Right lobe of liver (tissue), 6 donors: ENCODE data around the gene MAGIX. TPM values are rescaled to one million over a fixed set of nuclear protein-coding genes. Genes with fewer than 3 reads are reported as not detected.

Experiments
- ATAC-seq, 4 donors: fragments of 200-7000 bp; cut with Tn5 transposase; one replicate each; pipeline ENCODE4 v1.9.1; 2020; ENCODE audit warnings: mild to moderate bottlenecking in 4 of 4, moderate library complexity in 4 of 4
- DNase-seq, 3 donors: peaks; one replicate each; pipeline ENCODE4 v3.0.0-alpha.2; 2020
- H3K27ac ChIP-seq, 3 donors: fragments of 200-600 bp; one replicate each; pipeline ENCODE4 v1.8.0; 2022
- H3K27me3 ChIP-seq, 2 donors: fragments of 200-600 bp; one replicate each; pipeline ENCODE4 v1.8.0; 2022
- H3K36me3 ChIP-seq, 4 donors: fragments of 200-600 bp; sonication (generic) in 1 of 4; one replicate each; pipeline versions ENCODE4 v1.5.1 to v1.8.0; 2017 to 2022; ENCODE audit warnings: control low read depth in 1 of 4
- H3K4me1 ChIP-seq, 4 donors: fragments of 200-600 bp; sonication (generic) in 1 of 4; one replicate each; pipeline versions ENCODE4 v1.5.1 to v1.8.0; 2017 to 2022; ENCODE audit warnings: control low read depth in 1 of 4
- H3K4me3 ChIP-seq, 3 donors: fragments of 200-600 bp; one replicate each; pipeline ENCODE4 v1.8.0; 2022
- H3K9me3 ChIP-seq, 4 donors: fragments of 200-600 bp; sonication (generic) in 1 of 4; one replicate each; pipeline versions ENCODE4 v1.5.1 to v1.8.0; 2017 to 2022; ENCODE audit warnings: control low read depth in 1 of 4
- CTCF ChIP-seq, 4 donors: fragments of 200-600 bp in 3 of 4; fragments of 450-650 bp in 1 of 4; IDR thresholded peaks; one replicate each; pipeline versions ENCODE4 v1.5.1 to v1.8.0; 2016 to 2022; ENCODE audit warnings: antibody characterized with exemption in 4 of 4, mild to moderate bottlenecking in 2 of 4
- POLR2A ChIP-seq: fragments of 450-650 bp; IDR thresholded peaks from one replicate; pipeline ENCODE4 v1.6.1; 2017; ENCODE audit warnings: antibody characterized with exemption, mild to moderate bottlenecking
- WGBS: methylation state at CpG from one replicate; pipeline ENCODE4 v1.1.6; 2018; ENCODE audit warnings: low coverage, low lambda C conversion rate; ENCODE audit not compliant: insufficient coverage; ENCODE audit errors: missing lambda C conversion rate; 5-methylcytosine and 5-hydroxymethylcytosine counted together
- intact Hi-C, 2 donors: fragments of 100-400 bp; cut with DNase I; formaldehyde crosslinking; loops; one replicate each; pipeline versions ENCODE4 v1.11.2 to v1.14.1; 2022
- long read RNA-seq: library from polyadenylated mRNA; unstranded; transcript quantifications from one replicate; pipeline ENCODE4 v2.0.0, GENCODE V29; 2019
- total RNA-seq, 6 experiments: library from RNA; depleted of rRNA in 2 of 6; stranded (reverse); fragments of >200 nt in 2 of 6; fragmentation: NEBNext Ultra II Directional in 3 of 6; extraction: Animal tissue kit (Norgen Biotek cat#: 25700) in 3 of 6; gene quantifications; one replicate each; pipeline versions ENCODE4 v1.1.0 to v1.2.4, GENCODE V29; 2016 to 2023
- donor health status: DM: no; HTN: yes; CAD: no.
- donor health status: DM: no; HTN: no; CAD: no.
- donor health status: DM: no; HTN: no; CAD: no.
- donor health status: DM: no; HTN: yes; CAD: no.
- donor health status: DM: no; HTN: yes; CAD: no.

The MAGIX gene
- 10 to 100 TPM in 4 of 6 experiments, 1 to 10 TPM in 2; 8.8 to 24.0 (median 18.4) TPM for total RNA-seq
- long read RNA-seq, partial matches to known transcripts = 0 of 1 reads
- long read RNA-seq, other reads (novel, unspliced or antisense) = 1 of 1 reads

DNA sequence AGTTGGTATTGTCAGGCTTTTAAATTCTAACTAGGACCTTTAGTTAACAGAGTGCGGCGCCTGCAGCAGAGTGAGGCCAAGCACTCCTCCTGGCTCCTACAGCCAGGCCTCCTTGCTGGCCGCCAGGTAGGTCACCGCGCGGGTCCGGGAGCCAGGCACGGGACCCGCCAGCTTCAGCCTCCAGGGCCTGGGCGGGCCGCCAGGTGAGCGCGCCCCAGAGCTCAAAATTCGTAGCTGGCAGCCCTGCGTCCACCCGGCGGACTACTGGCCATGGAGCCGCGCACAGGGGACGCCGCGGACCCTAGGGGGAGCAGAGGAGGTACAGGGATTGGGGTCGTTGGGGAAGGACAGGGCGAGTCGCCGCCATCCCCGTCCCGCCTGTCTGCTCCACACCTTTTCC is at the start of gene MAGIX:
MAGIX (plus strand) TSS at position 139 of the 400 bp plus-strand sequence; CDS start at position 271, 132 bp downstream.
- WGBS = 26% methylated on average over 3 of the region's 28 CpGs
- Histone ChIP-seq H3K4me1 (peaks cover 0 to 11% (median 4%) of the 10 kb centered on the region in 4 donors), H3K27ac (peak within 1 kb of the TSS; percentile 71 to 87 (median 81)), H3K27me3 (no peaks in the 10 kb centered on the region), H3K36me3 (no peaks in the 10 kb centered on the region), H3K9me3 (no peaks in the 10 kb centered on the region), H3K4me3 (peak within 1 kb of the TSS; percentile 23 to 50 (median 50))
- TF ChIP-seq POLR2A (no peak), CTCF (IDR thresholded peaks at IDR 0.05) (peak in 1 of 4 donors; percentile 2)
- intact Hi-C loops = no loop called here
- peak; percentile 25 to 60 (median 43) for ATAC-seq
- DNase-seq = peak; percentile 55 to 82 (median 80)

DNA sequence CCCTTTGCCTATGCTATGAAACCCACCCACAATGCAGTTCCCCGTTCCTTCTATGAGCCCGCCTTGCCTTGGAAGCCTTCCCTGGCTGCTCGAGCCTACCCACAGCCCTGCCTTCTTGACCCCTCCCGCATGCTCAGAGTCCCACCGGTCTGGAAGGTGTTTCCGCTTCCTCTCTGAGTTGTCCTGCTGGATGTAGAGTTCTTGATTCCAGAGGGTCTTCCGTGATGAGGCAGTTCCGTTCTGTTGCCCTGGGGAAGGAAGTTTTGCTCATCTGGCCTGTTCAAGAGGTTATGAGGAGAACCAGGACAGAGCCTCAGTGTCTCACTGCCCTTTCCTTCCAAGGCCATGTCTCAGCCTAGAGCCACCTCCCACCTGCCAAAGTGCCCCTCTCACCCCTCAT is 46.5 kb upstream of the MAGIX start:
- no peak for TF ChIP-seq CTCF (IDR thresholded peaks at IDR 0.05)
- no peak for TF ChIP-seq POLR2A
- H3K27ac ChIP-seq = no peak overlapping the region
- H3K4me1 ChIP-seq = no peaks in the 10 kb centered on the region
- intact Hi-C loops = no loop called here
- no peak overlapping the region for H3K4me3 ChIP-seq
- peaks cover 0 to 26% (median under 1%) of the 10 kb centered on the region in 4 donors for H3K36me3 ChIP-seq
- no peak for ATAC-seq
- 79% methylated on average over 8 of the region's 8 CpGs for WGBS
- H3K9me3 ChIP-seq = no peaks in the 10 kb centered on the region
- no peak for DNase-seq
- no peaks in the 10 kb centered on the region for H3K27me3 ChIP-seq

DNA sequence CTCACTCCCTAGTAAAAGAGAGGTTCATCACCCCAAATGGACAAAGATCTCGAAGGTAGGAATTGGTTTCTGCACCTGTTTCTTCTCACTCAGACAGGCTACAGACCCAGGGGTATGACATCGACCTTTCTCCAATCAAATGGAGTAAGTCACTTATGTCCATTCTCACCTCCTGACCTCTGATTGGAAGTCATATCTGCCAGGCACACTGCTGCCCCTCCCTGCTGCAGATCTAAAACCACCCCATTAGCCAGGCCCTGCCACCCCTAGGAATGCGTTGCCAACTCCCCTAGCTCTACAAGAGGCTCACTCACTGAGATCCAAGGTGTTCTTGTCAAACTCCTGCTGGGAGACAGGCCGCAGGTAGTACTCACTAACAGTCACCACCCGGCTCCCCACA is 45.8 kb upstream of the MAGIX start:
- H3K36me3 ChIP-seq = peaks cover 0 to 29% (median under 1%) of the 10 kb centered on the region in 4 donors
- H3K27ac ChIP-seq = no peak overlapping the region
- H3K27me3 ChIP-seq = no peaks in the 10 kb centered on the region
- DNase-seq = no peak
- TF ChIP-seq POLR2A = no peak
- no peak for TF ChIP-seq CTCF (IDR thresholded peaks at IDR 0.05)
- no peak for ATAC-seq
- no peaks in the 10 kb centered on the region for H3K4me1 ChIP-seq
- H3K4me3 ChIP-seq = no peak overlapping the region
- H3K9me3 ChIP-seq = no peaks in the 10 kb centered on the region
- intact Hi-C loops = no loop called here
- 81% methylated on average over 4 of the region's 5 CpGs for WGBS

DNA sequence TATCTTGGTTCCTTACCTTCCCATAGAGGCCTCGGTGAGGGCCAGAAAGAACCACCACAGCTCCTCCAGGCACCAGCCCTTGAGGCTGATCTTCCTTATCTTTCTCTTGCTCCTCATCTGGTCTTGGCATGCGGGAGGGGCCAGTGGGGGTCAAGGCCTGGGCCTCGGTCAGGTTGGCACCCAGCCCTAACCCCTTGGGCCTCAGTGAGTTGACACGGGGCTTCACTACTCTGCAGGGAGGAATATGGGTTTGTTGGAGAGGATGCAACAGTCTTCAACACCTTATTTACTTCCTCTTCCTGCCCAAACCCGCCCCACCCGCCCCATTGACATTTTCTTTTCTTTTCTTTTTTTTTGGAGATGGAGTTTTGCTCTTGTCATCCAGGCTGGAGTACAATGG is 45.0 kb upstream of the MAGIX start:
- TF ChIP-seq CTCF (IDR thresholded peaks at IDR 0.05) (no peak), POLR2A (no peak)
- Histone ChIP-seq H3K4me3 (no peak overlapping the region), H3K4me1 (no peaks in the 10 kb centered on the region), H3K27ac (no peak overlapping the region), H3K36me3 (peaks cover 0 to 29% (median under 1%) of the 10 kb centered on the region in 4 donors), H3K27me3 (no peaks in the 10 kb centered on the region), H3K9me3 (no peaks in the 10 kb centered on the region)
- intact Hi-C loops = no loop called here
- DNase-seq (no peak), ATAC-seq (no peak)
- 67% methylated on average over 3 of the region's 6 CpGs for WGBS
